Neuronal stem cell (in vitro differentiated cells): ENCODE data around the gene RNF157.

Source experiments
- DNase-seq: peaks from one replicate; pipeline ENCODE4 v3.0.0-alpha.2; 2013; ENCODE audit warnings: low spot score
- H2AFZ ChIP-seq: one replicate; pipeline ENCODE4 v1.6.1; 2013; ENCODE audit warnings: mild to moderate bottlenecking, low read length, inconsistent platforms
- H2AK5ac ChIP-seq: 2 replicates; pipeline ENCODE4 v1.6.1; 2013; ENCODE audit warnings: low read depth, mild to moderate bottlenecking, inconsistent platforms, low read length, moderate library complexity, mixed read lengths
- H2BK120ac ChIP-seq: 2 replicates; pipeline ENCODE4 v1.6.1; 2013; ENCODE audit warnings: low read depth, mild to moderate bottlenecking, inconsistent platforms, low read length, moderate library complexity, mixed read lengths
- H2BK12ac ChIP-seq: one replicate; pipeline ENCODE4 v1.6.1; 2013; ENCODE audit warnings: low read length, inconsistent platforms
- H2BK15ac ChIP-seq: 2 replicates; pipeline ENCODE4 v1.6.1; 2013; ENCODE audit warnings: mild to moderate bottlenecking, low read length, inconsistent platforms, mixed read lengths
- H2BK5ac ChIP-seq: one replicate; pipeline ENCODE4 v1.6.1; 2013; ENCODE audit warnings: inconsistent platforms, mild to moderate bottlenecking, low read length, moderate library complexity
- H3K14ac ChIP-seq: one replicate; pipeline ENCODE4 v1.6.1; 2013; ENCODE audit warnings: low read length, inconsistent platforms
- H3K18ac ChIP-seq: 2 replicates; pipeline ENCODE4 v1.6.1; 2013; ENCODE audit warnings: low read length, inconsistent platforms
- H3K23ac ChIP-seq: 2 replicates; pipeline ENCODE4 v1.6.1; 2013; ENCODE audit warnings: low read depth, mild to moderate bottlenecking, mixed read lengths, low read length, inconsistent platforms; ENCODE audit not compliant: poor library complexity
- H3K27ac ChIP-seq: replicated peaks from 3 replicates; pipeline ENCODE4 v1.5.1; 2013; ENCODE audit warnings: low read length, inconsistent platforms
- H3K27me3 ChIP-seq, 3 experiments: 2 replicates each; pipeline ENCODE4 v1.6.1; 2013; ENCODE audit warnings: low read length in 3 of 3, mild to moderate bottlenecking in 2 of 3, inconsistent platforms in 1 of 3, low read depth in 1 of 3, mixed read lengths in 1 of 3, moderate library complexity in 1 of 3; ENCODE audit not compliant: control insufficient read depth in 3 of 3, insufficient read depth in 3 of 3
- H3K36me3 ChIP-seq, 2 donors: replicated peaks in 1 of 2; 2 replicates each; pipeline ENCODE4 v1.6.1; 2013; ENCODE audit warnings: low read length in 2 of 2; ENCODE audit not compliant: control insufficient read depth in 2 of 2, insufficient read depth in 2 of 2
- H3K4ac ChIP-seq: 2 replicates; pipeline ENCODE4 v1.6.1; 2013; ENCODE audit warnings: inconsistent platforms, mild to moderate bottlenecking, low read length, moderate library complexity
- H3K4me1 ChIP-seq, 2 donors: 1 replicate in 1 of 2; 2 replicates in 1 of 2; pipeline ENCODE4 v1.6.1; 2013; ENCODE audit warnings: low read length in 2 of 2, low read depth in 1 of 2; ENCODE audit not compliant: control insufficient read depth in 2 of 2, insufficient read depth in 1 of 2
- H3K4me2 ChIP-seq: one replicate; pipeline ENCODE4 v1.6.1; 2013; ENCODE audit warnings: mild to moderate bottlenecking, low read length, inconsistent platforms; ENCODE audit not compliant: insufficient read depth, poor library complexity, severe bottlenecking
- H3K4me3 ChIP-seq, 2 donors: 2 replicates each; pipeline ENCODE4 v1.5.1; 2013; ENCODE audit warnings: low read length in 2 of 2, mild to moderate bottlenecking in 2 of 2, inconsistent platforms in 1 of 2, moderate library complexity in 1 of 2
- H3K79me1 ChIP-seq: one replicate; pipeline ENCODE4 v1.6.1; 2013; ENCODE audit warnings: low read depth, mild to moderate bottlenecking, inconsistent platforms, low read length, moderate library complexity
- H3K9ac ChIP-seq: one replicate; pipeline ENCODE4 v1.6.1; 2013; ENCODE audit warnings: mild to moderate bottlenecking, low read depth, low read length, inconsistent platforms; ENCODE audit not compliant: poor library complexity
- H3K9me3 ChIP-seq, 2 donors: replicated peaks in 1 of 2; 2 replicates each; pipeline versions ENCODE3 to v1.6.1; 2013; ENCODE audit warnings: low read length in 2 of 2, mild to moderate bottlenecking in 2 of 2, inconsistent platforms in 1 of 2, low read depth in 1 of 2, mixed read lengths in 1 of 2, moderate library complexity in 1 of 2; ENCODE audit not compliant: control insufficient read depth in 2 of 2, insufficient read depth in 1 of 2
- H4K8ac ChIP-seq: one replicate; pipeline ENCODE4 v1.6.1; 2013; ENCODE audit warnings: low read depth, mild to moderate bottlenecking, inconsistent platforms, low read length, moderate library complexity
- H4K91ac ChIP-seq: one replicate; pipeline ENCODE4 v1.6.1; 2013; ENCODE audit warnings: low read length, low read depth, mild to moderate bottlenecking, inconsistent platforms; ENCODE audit not compliant: poor library complexity
- WGBS, 2 donors: extraction: QIAGEN DNeasy Blood & Tissue Kit; methylation state at CpG; one replicate each; pipeline ENCODE4 v1.1.7; 2013; ENCODE audit warnings: missing lambda C conversion rate in 2 of 2, mixed read lengths in 1 of 2; ENCODE audit not compliant: insufficient read length in 2 of 2, insufficient replicate concordance in 1 of 2; ENCODE audit errors: extremely low coverage in 2 of 2; 5-methylcytosine and 5-hydroxymethylcytosine counted together

The RNF157 gene

GRCh38 chr17:76184290-76184689 lies 56.0 kb downstream of the RNF157 start:
- no peak overlapping the region for H2BK12ac ChIP-seq
- H3K9ac ChIP-seq = no peak overlapping the region
- H2BK15ac ChIP-seq = no peak overlapping the region
- no peak overlapping the region for H2AFZ ChIP-seq
- no peak overlapping the region for H3K14ac ChIP-seq
- H4K8ac ChIP-seq = no peak overlapping the region
- H2BK120ac ChIP-seq = no peak overlapping the region
- no peak overlapping the region for H3K18ac ChIP-seq
- H3K4me3 ChIP-seq = no peak overlapping the region
- no peak for DNase-seq
- no CpG with 5 or more reads among the region's 2 CpGs for WGBS, 2 donors
- H3K23ac ChIP-seq = no peak overlapping the region
- no peaks in the 10 kb centered on the region for H3K36me3 ChIP-seq
- H3K4ac ChIP-seq = no peak overlapping the region
- H3K9me3 ChIP-seq = no peaks in the 10 kb centered on the region
- H3K27ac ChIP-seq = no peak overlapping the region
- H3K4me2 ChIP-seq = no peak overlapping the region
- H2AK5ac ChIP-seq = no peak overlapping the region
- no peaks in the 10 kb centered on the region for H3K27me3 ChIP-seq
- H2BK5ac ChIP-seq = no peak overlapping the region
- H4K91ac ChIP-seq = no peak overlapping the region
- peaks cover 0 to 3% of the 10 kb centered on the region in 2 donors for H3K4me1 ChIP-seq
- no peaks in the 10 kb centered on the region for H3K79me1 ChIP-seq

- H3K9me3 ChIP-seq = no peaks in the 10 kb centered on the region
- H4K91ac ChIP-seq = no peak overlapping the region
- no peak overlapping the region for H2BK5ac ChIP-seq
- no peaks in the 10 kb centered on the region for H3K79me1 ChIP-seq
- H3K36me3 ChIP-seq = peaks cover 0 to 4% of the 10 kb centered on the region in 2 donors
- no peaks in the 10 kb centered on the region for H3K27me3 ChIP-seq
- H3K18ac ChIP-seq = no peak overlapping the region
- no peak overlapping the region for H2BK12ac ChIP-seq
- no peak overlapping the region for H4K8ac ChIP-seq
- no peak overlapping the region for H3K27ac ChIP-seq
- H2AK5ac ChIP-seq = no peak overlapping the region
- no peak overlapping the region for H2BK15ac ChIP-seq
- no peak overlapping the region for H3K14ac ChIP-seq
- no CpG with 5 or more reads among the region's 11 CpGs for WGBS, 2 donors
- H2AFZ ChIP-seq = peak overlapping the region; percentile 39
- no peak overlapping the region for H3K9ac ChIP-seq
- no peak overlapping the region for H3K4me3 ChIP-seq
- peaks cover 0 to 3% of the 10 kb centered on the region in 2 donors for H3K4me1 ChIP-seq
- no peak overlapping the region for H2BK120ac ChIP-seq
- H3K4me2 ChIP-seq = no peak overlapping the region
- H3K23ac ChIP-seq = no peak overlapping the region
- peak; percentile 92 for DNase-seq
- no peak overlapping the region for H3K4ac ChIP-seq
These were observed 58.1 kb downstream of the RNF157 start for GRCh38 chr17:76182016-76182764.

- WGBS, 2 donors = no CpG with 5 or more reads among the region's 6 CpGs
- Histone ChIP-seq H3K4me3 (no peak overlapping the region), H3K4ac (no peak overlapping the region), H2BK5ac (no peak overlapping the region), H3K14ac (no peak overlapping the region), H2AK5ac (no peak overlapping the region), H2BK120ac (no peak overlapping the region), H2AFZ (no peak overlapping the region), H3K23ac (no peak overlapping the region), H2BK12ac (no peak overlapping the region), H3K18ac (no peak overlapping the region), H3K27ac (no peak overlapping the region), H4K91ac (no peak overlapping the region), H3K4me1 (peaks cover 0 to 3% of the 10 kb centered on the region in 2 donors), H2BK15ac (no peak overlapping the region), H3K36me3 (peaks cover 0 to 4% of the 10 kb centered on the region in 2 donors), H3K79me1 (no peaks in the 10 kb centered on the region), H3K27me3 (no peaks in the 10 kb centered on the region), H3K9me3 (no peaks in the 10 kb centered on the region), H3K4me2 (no peak overlapping the region), H3K9ac (no peak overlapping the region), H4K8ac (no peak overlapping the region)
- no peak for DNase-seq
These were observed 60.5 kb downstream of the RNF157 start for GRCh38 chr17:76179496-76180467.

- H3K4me1 ChIP-seq = peaks cover 0 to 3% of the 10 kb centered on the region in 2 donors
- no peak overlapping the region for H3K4me2 ChIP-seq
- H2BK12ac ChIP-seq = no peak overlapping the region
- H3K36me3 ChIP-seq = peaks cover 0 to 10% of the 10 kb centered on the region in 2 donors
- no peak overlapping the region for H3K4me3 ChIP-seq
- no peak overlapping the region for H2BK120ac ChIP-seq
- H2BK15ac ChIP-seq = no peak overlapping the region
- H3K4ac ChIP-seq = no peak overlapping the region
- H4K8ac ChIP-seq = no peak overlapping the region
- no peak overlapping the region for H2AFZ ChIP-seq
- H3K23ac ChIP-seq = no peak overlapping the region
- no peaks in the 10 kb centered on the region for H3K9me3 ChIP-seq
- H3K18ac ChIP-seq = no peak overlapping the region
- H3K79me1 ChIP-seq = no peaks in the 10 kb centered on the region
- WGBS, 2 donors = no CpG with 5 or more reads among the region's 10 CpGs
- H3K14ac ChIP-seq = peak overlapping the region; percentile 47
- no peak overlapping the region for H2AK5ac ChIP-seq
- H3K9ac ChIP-seq = no peak overlapping the region
- H3K27ac ChIP-seq = no peak overlapping the region
- no peak for DNase-seq
- H3K27me3 ChIP-seq = no peaks in the 10 kb centered on the region
- H4K91ac ChIP-seq = no peak overlapping the region
- no peak overlapping the region for H2BK5ac ChIP-seq
These were observed 62.2 kb downstream of the RNF157 start for GRCh38 chr17:76178124-76178523.
